Measurements from ENCODE around the gene FAM199X.

FAM199X gene

DNA sequence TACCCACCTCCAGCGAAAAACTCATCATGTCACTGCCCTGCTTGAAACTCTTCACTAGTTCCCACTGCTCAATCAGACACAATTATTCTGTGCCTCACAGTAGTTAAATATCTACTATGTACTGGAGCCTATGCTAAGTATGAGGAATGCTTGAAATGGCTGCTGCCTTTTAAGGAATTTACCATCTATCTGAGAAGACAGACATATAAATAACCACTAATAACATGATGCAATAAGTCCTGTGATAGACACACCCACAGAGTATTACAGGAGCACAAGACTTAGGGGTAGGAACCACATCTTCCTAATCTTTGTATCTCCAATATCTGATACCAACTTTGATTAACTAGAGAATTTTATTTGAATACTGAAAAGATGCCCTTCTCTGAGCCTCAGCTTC is 30.6 kb upstream of the FAM199X start:
- H3K27ac ChIP-seq = no peak overlapping the region
- TF ChIP-seq, protein P1, sequence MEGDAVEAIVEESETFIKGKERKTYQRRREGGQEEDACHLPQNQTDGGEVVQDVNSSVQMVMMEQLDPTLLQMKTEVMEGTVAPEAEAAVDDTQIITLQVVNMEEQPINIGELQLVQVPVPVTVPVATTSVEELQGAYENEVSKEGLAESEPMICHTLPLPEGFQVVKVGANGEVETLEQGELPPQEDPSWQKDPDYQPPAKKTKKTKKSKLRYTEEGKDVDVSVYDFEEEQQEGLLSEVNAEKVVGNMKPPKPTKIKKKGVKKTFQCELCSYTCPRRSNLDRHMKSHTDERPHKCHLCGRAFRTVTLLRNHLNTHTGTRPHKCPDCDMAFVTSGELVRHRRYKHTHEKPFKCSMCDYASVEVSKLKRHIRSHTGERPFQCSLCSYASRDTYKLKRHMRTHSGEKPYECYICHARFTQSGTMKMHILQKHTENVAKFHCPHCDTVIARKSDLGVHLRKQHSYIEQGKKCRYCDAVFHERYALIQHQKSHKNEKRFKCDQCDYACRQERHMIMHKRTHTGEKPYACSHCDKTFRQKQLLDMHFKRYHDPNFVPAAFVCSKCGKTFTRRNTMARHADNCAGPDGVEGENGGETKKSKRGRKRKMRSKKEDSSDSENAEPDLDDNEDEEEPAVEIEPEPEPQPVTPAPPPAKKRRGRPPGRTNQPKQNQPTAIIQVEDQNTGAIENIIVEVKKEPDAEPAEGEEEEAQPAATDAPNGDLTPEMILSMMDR (IDR thresholded peaks at IDR 0.05) = no peak
- no peak for TF ChIP-seq ZFX (IDR thresholded peaks at IDR 0.05; ENCODE audit: borderline replicate concordance)

DNA sequence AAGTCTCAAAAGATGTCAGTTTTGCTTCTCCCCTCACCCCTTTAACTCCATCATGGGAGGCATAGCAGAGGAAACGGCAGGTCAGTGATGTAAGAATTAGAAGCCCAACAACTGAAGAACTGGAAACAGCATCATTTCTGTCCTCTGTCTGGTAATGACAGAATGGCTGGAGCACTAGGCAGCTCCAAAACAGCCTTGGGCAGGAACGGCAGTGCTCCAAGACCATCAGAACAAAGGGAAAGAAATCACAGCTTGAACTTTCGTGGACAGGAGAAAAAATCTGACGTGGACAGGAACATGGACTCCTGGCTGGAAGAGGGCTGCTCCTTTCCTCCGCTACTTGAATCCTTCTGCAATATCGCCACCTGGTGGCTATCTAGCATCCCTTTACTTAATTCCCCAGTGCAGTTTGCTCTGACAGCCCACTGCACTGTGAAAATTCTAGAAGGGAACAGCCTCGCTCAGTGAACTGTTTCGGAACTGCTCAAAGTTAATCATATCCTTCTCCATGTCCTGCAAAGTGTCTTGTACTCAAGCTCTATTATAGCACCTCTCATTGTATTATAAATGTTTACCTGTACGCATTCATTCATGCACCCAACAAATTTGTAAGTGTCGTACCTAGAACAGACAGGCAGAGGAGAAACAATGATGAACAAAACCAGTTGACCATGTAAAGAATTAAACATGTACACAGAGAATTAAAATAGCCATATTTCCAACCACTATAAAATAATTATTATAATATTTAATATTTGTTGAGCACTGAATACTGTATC is 29.8 kb upstream of the FAM199X start:
- no peak overlapping the region for H3K27ac ChIP-seq
- TF ChIP-seq, protein P1 (IDR thresholded peaks at IDR 0.05) = peak; percentile 64
- no peak for TF ChIP-seq ZFX (IDR thresholded peaks at IDR 0.05; ENCODE audit: borderline replicate concordance)

DNA sequence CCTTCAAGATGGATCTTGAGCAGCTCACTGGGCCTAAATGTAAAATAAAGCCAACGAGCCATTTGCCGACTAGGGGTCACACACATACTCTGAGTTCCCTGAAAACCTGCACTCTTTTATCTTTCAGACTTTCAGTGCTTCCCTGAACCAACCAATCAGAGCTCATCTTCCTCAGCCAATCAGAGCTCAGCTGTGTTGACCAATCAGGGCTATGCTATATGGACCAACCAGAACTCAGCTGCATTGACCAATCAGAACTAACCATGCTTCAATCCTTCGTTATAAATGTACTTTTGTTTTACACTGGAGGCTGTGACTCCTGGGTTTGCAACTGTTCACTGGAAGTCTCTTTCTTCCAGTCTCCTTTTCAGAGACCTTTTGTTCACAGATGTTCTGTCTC is 28.8 kb upstream of the FAM199X start:
- TF ChIP-seq, protein P1 (IDR thresholded peaks at IDR 0.05) = no peak
- no peak for TF ChIP-seq ZFX (IDR thresholded peaks at IDR 0.05; ENCODE audit: borderline replicate concordance)
- H3K27ac ChIP-seq = no peak overlapping the region

DNA sequence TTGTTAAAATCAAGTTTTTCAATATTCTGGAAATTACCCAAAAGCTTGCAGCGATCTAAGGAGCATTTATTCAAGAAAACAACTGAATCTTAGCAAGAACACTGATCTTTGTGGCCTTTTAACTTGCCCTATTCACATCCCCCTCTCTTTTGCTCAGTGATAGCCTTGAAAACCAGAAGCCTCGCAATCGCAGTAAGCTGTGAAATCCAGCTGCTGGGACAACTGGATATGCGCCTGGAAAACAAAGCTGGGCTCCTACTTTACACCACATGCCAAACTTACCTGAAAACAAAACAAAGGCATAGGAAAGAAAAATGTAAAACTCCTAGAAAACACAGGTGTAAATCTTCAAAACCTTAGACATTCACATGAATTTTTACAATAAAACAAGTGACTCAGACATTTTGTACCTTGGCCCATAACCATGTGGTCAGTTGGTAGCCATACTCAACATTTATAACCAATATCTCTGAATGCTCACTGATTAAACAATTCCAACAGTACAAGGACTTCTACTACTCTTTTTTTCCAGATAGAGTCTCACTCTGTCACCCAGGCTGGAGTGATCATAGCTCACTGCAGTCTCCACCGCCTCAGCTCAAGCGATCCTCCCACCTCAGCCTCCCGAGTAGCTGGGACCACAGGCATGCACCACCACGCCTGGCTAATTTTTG is 25.0 kb upstream of the FAM199X start:
- no peak overlapping the region for H3K27ac ChIP-seq
- no peak for TF ChIP-seq ZFX (IDR thresholded peaks at IDR 0.05; ENCODE audit: borderline replicate concordance)
- TF ChIP-seq, protein P1 (IDR thresholded peaks at IDR 0.05) = no peak

DNA sequence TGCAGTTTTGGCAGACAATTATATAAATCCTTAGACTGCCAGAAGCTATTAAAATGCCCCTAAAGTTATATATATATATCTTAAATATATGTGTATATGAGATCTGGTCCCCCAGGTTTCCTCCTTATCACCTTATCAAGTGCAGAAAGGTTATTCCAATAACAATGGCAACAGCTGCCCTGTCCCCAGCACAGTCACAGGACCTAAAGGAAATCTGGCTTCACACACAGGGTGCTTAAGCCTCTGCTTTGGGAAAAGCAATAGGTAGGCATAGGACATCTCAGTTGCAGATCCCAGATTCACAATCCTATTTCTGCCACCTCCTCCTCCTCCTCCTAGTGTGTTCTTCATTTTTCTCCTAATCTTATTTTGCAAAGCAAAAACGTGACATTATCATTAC is 15.2 kb upstream of the FAM199X start:
- no peak for TF ChIP-seq ZFX (IDR thresholded peaks at IDR 0.05; ENCODE audit: borderline replicate concordance)
- TF ChIP-seq, protein P1 (IDR thresholded peaks at IDR 0.05) = no peak
- H3K27ac ChIP-seq = no peak overlapping the region

DNA sequence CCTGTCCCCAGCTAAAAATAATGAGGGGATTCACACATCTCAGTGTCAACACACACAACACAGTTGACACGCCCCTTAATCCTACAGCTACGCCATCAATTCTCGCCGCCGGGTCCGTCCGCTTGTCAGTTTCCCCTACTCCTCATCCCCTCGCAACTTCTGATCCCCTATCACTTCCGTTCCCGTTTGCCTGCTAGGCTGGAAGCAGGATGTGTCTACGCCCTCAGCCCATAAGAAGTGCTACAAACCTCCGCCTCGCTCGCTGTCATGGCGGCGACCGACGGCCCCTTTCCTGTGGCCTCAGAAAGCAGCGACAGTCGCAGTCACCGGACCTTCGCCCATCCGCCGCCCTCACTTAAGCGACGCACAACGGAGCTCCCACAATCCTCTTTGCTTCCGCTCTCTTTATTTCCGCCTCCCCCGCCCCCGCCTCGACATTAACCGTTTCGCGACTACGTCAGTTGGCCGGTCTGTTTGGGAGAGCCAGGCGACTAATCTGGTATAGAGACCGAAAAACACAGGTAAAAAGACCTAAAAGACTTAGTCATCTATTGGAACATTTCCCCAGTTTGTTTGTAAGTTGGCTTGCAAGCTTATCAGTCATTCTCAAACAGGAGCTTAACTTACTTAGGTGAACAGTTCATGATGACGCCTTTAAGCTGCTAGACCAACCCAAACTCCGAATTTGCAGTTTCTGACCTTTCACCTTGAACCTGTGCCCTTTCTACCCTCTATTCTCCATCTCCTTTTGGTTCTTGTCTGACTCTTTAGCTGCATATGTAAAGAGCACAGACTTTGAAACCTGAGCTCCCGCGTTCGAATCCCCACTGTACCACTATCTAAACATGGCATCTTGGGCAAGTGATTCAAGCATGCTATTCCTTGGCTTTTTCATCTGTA is 9.4 kb upstream of the FAM199X start, which contains the start of gene SLC25A53:
TSS of gene SLC25A53 (minus strand) at position 380 of the 900 bp plus-strand sequence. CDS start 51,752 bp downstream, outside the sequence.
- peak within 1 kb of the TSS; percentile 83 for H3K27ac ChIP-seq

More for the DNA sequence above, 9.4 kb upstream of the FAM199X start, which contains the start of gene SLC25A53:
- no peak for TF ChIP-seq ZFX (IDR thresholded peaks at IDR 0.05; ENCODE audit: borderline replicate concordance)
- TF ChIP-seq, protein P1 (IDR thresholded peaks at IDR 0.05) = no peak

Data from 22Rv1 (cell line).